GM10847 (cell line): ENCODE results near the gene DPM2.
A peak's percentile ranks its signal among the peaks of the same experiment; 100 is the strongest.

Experiments
- POLR2A ChIP-seq: IDR thresholded peaks from 2 replicates; pipeline ENCODE4 v1.6.1; 2011; ENCODE audit not compliant: insufficient read length; ENCODE audit errors: extremely low read depth

The DPM2 gene

GRCh38 chr9:127913682-127914081 is 24.0 kb downstream of the DPM2 start:
- TF ChIP-seq POLR2A: no peak

DNA sequence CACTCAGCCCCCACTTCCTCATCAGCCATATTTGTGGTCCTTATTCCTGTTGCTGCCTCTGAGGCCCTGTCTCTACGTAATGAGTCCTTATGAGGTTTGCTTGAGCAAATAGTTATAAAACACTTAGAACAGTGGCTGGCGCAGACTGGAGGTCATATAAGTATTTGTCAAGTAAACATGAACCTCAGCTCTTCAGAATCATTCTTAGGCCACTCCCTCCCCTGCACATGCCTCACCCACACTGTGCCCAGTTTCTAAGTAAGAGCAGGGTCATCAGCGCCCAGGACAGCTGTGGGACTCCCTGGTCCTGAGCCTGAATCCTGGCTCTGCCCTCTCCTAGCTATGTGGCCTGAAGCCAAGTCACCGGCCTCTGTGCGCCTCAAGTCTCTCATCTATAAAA is 24.8 kb downstream of the DPM2 start:
- no peak for TF ChIP-seq POLR2A

- no peak for TF ChIP-seq POLR2A
Measured at GRCh38 chr9:127912296-127912695, 25.4 kb downstream of the DPM2 start.

DNA sequence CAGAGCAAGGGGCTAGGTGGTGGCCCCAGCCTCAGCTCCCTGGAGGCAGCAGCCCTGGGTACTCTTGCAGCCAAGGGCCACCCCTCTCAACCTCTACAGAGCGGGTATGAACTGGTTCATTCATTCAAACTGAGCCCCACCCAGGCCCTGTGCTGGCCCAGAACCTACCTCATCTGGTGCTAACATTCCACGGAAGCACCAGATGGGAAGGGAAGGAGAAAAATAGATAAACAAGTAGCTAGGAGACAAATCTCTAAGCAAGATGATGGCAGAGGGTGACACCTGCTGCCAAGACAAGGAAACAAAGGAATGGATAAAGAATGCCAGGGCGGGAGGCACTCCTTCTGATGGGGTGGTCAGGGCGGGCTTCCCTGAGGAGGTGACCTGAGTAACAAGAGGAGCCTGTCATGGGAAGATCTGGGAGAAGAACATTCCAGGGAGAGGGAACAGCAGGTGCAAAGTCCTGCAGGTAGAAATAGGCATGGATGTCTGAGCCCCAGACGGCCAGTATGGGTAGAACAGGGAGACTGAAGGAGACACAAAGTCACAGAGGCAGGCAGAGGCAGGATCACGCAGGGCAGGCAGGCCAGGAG is 26.9 kb downstream of the DPM2 start:
- no peak for TF ChIP-seq POLR2A

DNA sequence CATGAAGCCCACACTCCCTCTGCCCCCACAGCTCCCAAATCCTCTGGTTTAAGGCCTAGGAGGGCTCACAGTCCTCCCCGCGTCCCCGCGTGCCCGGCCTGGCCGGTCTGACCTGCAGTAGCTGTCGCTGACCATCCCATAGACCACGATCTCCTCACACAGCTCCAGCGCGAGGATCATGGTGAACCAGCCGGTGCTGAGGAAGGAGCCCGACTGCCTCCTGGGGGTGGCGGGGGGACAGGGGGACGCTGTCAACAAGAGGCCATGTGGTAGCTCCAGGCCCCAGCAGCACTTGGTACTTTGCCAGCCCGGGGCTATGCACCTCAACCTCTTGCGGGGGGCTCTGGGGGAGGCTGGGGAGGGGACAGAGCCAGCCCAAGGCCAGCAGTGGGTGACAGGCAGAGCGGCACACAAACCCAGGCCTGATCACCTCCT is 27.8 kb downstream of the DPM2 start:
- no peak for TF ChIP-seq POLR2A

- no peak for TF ChIP-seq POLR2A
Measured at GRCh38 chr9:127908660-127908926, 29.1 kb downstream of the DPM2 start.

GRCh38 chr9:127907867-127908659 is 29.6 kb downstream of the DPM2 start:
- TF ChIP-seq POLR2A: no peak

GRCh38 chr9:127905788-127906191 is 31.9 kb downstream of the DPM2 start:
- peak; percentile 16 for TF ChIP-seq POLR2A

DNA sequence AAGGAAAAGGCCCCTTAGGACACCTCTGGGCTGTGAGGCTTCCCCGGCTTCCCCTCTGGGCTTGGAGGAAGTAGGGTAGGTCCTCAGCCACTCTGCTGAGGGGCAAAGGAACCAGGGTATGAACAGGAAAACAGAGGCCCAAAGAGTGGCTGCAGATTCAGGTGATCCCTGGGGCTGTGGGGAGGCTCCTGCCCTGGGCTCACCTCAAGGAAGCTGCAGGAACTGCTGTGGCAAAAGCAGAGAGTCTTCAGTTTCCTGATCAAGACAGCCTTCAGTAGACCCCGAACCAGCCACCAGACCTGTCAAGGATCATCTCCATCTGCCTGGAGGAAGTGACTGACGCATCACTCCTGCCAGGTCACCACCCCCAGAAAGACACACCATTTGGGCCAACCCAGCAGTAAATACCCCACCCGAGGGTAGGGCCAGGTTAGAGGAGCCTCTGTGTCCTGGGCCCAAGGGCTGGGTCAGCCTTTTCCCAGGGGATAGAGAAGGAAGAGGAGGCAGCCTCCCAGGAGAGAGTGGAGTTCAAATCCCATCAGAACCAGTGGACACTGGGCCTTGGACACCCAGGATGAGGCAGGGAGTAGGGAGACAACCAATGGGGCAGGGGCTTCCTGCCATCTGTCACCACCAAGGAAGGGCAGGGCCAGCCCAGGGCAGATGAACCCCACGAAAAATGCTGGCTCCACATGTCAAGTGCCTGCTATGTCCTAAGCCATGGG is 32.5 kb downstream of the DPM2 start:
- TF ChIP-seq POLR2A: no peak

- TF ChIP-seq POLR2A: no peak
Measured at GRCh38 chr9:127904561-127905003, 33.1 kb downstream of the DPM2 start.

DNA sequence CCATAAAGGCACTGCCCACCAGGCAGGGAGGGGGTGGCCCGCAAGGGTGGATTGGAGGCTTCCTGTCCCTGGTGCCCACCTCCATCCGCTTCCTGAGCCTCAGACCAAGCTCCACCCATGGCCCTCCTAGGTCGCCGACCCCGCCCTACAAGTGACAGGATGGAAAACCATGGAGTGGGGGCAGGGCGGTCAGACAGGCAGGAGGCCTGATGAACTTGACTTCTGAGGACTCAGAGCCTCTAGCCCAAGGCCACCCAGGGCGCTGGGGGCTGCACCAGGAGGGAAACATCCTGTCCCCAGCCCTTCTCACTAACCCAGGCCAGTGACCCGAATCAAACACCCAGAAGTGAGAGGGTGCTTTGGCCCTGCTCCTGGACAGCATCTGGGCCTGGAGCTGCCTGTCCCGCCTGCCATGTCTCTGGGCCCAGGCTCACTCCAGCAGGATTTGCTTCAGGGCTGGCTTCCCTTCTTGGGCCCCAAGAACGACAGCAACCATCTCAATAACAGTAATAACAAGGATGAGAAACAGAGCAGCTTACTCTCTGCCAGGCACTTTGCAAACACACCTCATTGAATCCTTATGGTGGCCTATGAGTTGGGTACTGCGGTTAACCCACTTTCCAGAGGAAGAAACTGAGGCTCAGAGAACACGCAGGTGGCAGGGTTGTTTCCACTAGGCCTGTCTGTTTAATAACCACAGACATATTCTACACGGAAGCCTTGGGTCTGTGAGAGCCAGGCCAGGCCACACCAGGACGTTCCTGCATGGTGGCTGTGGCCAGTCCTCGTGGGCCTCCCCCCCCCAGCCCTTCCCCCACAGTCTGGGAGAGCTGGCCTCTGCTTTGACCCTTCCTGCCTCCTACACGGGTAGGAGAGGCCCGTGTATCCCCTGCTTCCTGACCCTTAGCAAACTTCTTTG is 33.8 kb downstream of the DPM2 start:
- TF ChIP-seq POLR2A: no peak

DNA sequence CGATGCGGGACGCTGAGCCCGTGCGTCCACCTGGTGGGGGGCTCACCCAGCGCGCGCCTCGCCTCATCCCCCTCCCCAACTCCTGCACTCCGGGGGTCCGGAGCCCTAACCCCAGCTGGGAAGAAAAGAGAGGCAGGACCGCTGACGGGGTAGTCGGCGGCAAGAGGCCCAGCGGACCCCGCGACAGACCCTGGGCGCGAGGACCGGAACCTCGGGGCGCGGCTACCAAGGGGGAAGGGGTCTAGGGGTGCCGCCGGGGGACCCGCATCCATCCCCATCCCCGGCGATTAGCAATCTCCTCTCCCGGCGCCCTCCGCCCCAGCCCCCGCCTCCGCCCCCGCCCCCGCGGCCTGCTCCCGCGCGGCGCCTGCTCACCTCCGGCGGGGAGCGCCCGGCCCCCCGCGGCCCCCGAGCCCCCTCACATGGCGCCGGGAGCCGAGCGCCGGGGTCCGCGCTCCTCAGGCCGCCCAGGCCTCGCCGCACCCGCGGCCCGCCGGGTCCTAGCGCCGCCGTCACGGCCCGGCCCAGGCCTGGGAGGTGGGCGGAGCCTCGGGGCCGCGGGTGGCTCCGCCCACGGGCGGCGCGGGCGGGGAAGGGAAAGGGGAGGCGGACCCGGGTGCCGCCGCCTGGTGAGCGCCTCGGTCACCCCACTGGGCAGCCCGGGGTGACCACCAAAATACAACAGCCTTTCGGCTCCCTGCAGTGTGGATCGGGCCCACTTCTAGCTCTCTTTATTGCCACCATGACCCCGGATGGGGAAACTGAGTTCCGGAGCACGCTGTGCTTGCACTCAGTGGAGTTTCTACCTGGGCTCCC is 38.3 kb downstream of the DPM2 start, which contains the start of gene ST6GALNAC6:
Gene ST6GALNAC6, minus strand, starts transcription at position 476 of the 816 bp plus-strand sequence. CDS start 1,622 bp downstream, outside the sequence.
- TF ChIP-seq POLR2A: peak; percentile 42

GRCh38 chr9:127898433-127899127 is 39.1 kb downstream of the DPM2 start:
- no peak for TF ChIP-seq POLR2A
